Uterus (tissue), 4 donors: ENCODE measurements around the gene ITIH1. TPM values are rescaled to one million over a fixed set of nuclear protein-coding genes. Genes with fewer than 3 reads are reported as not detected.

Experiments
- DNase-seq, 2 donors: peaks; one replicate each; pipeline ENCODE4 v3.0.0-alpha.2; 2019 to 2020
- H3K27ac ChIP-seq, 2 donors: fragments of 200-600 bp; sonication (generic); 1 replicate in 1 of 2; 2 replicates in 1 of 2; pipeline ENCODE4 v1.5.1; 2016 to 2018
- H3K27me3 ChIP-seq, 2 donors: fragments of 200-600 bp; sonication (generic); one replicate each; pipeline ENCODE4 v1.5.1; 2018 to 2019; ENCODE audit warnings: control low read depth in 1 of 2
- H3K36me3 ChIP-seq, 2 donors: fragments of 200-600 bp; sonication (generic); one replicate each; pipeline ENCODE4 v1.5.1; 2019; ENCODE audit warnings: control low read depth in 1 of 2
- H3K4me1 ChIP-seq, 2 donors: fragments of 200-600 bp; sonication (generic); one replicate each; pipeline ENCODE4 v1.5.1; 2018 to 2019; ENCODE audit warnings: control low read depth in 1 of 2
- H3K4me3 ChIP-seq, 2 donors: fragments of 200-600 bp; sonication (generic); 1 replicate in 1 of 2; 2 replicates in 1 of 2; pipeline ENCODE4 v1.5.1; 2018 to 2019; ENCODE audit warnings: mild to moderate bottlenecking in 1 of 2
- H3K9me3 ChIP-seq, 2 donors: fragments of 200-600 bp; sonication (generic); one replicate each; pipeline ENCODE4 v1.5.1; 2019; ENCODE audit warnings: control low read depth in 1 of 2
- POLR2A ChIP-seq, 2 donors: fragments of 450-650 bp; IDR thresholded peaks; one replicate each; pipeline ENCODE4 v1.6.1; 2016; ENCODE audit warnings: antibody characterized with exemption in 2 of 2, mild to moderate bottlenecking in 1 of 2, moderate library complexity in 1 of 2
- intact Hi-C: fragments of 100-400 bp; cut with DNase I; formaldehyde crosslinking; loops from one replicate; pipeline ENCODE4 v1.15.1; 2023; ENCODE audit warnings: low total_unique reads
- total RNA-seq, 4 donors: library from RNA; depleted of rRNA in 3 of 4; stranded (reverse); fragments of >200 nt in 3 of 4; gene quantifications; one replicate each; pipeline versions ENCODE4 v1.1.0 to v1.2.4, GENCODE V29; 2014 to 2023
- TF ChIP-seq, protein P1 (sequence below), 4 experiments: fragments of 200-600 bp in 2 of 4; fragments of 450-650 bp in 2 of 4; sonication (generic) in 2 of 4; IDR thresholded peaks; one replicate each; pipeline ENCODE4 v1.5.1; 2016 to 2019; ENCODE audit warnings: antibody characterized with exemption in 4 of 4, mild to moderate bottlenecking in 2 of 4, moderate library complexity in 1 of 4
- donor health status: DM: yes; HTN: yes; CAD: no.

Gene ITIH1
- total RNA-seq, 4 donors from 2014 or later: 0.18 TPM; not detected in 3

DNA sequence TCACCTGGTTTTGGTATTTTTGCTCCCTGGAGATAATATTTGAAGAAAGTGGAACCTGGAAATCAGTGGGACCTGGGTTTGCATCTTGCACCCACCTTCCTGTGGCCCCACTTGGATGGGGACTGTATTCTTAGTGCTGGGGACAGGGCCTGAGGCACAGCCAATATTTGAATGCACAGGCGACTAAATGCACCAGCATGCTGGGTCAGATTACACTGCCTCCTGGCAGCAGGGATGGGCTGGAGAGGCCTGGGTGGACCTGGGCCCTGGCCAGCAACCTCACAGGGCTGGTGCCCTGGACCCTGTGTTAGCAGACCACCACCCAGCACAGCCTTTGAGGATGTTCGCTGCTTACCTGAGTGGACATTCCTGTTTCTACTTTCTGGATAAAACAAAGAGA lies 42.5 kb downstream of the ITIH1 start:
- Histone ChIP-seq H3K9me3 (no peaks in the 10 kb centered on the region), H3K36me3 (no peaks in the 10 kb centered on the region), H3K4me1 (no peaks in the 10 kb centered on the region), H3K4me3 (no peak overlapping the region), H3K27ac (no peak overlapping the region), H3K27me3 (no peaks in the 10 kb centered on the region)
- TF ChIP-seq, protein P1, sequence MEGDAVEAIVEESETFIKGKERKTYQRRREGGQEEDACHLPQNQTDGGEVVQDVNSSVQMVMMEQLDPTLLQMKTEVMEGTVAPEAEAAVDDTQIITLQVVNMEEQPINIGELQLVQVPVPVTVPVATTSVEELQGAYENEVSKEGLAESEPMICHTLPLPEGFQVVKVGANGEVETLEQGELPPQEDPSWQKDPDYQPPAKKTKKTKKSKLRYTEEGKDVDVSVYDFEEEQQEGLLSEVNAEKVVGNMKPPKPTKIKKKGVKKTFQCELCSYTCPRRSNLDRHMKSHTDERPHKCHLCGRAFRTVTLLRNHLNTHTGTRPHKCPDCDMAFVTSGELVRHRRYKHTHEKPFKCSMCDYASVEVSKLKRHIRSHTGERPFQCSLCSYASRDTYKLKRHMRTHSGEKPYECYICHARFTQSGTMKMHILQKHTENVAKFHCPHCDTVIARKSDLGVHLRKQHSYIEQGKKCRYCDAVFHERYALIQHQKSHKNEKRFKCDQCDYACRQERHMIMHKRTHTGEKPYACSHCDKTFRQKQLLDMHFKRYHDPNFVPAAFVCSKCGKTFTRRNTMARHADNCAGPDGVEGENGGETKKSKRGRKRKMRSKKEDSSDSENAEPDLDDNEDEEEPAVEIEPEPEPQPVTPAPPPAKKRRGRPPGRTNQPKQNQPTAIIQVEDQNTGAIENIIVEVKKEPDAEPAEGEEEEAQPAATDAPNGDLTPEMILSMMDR (IDR thresholded peaks at IDR 0.05): no peak
- TF ChIP-seq POLR2A (IDR thresholded peaks at IDR 0.05): no peak
- DNase-seq: no peak
- intact Hi-C loops: no loop called here

DNA sequence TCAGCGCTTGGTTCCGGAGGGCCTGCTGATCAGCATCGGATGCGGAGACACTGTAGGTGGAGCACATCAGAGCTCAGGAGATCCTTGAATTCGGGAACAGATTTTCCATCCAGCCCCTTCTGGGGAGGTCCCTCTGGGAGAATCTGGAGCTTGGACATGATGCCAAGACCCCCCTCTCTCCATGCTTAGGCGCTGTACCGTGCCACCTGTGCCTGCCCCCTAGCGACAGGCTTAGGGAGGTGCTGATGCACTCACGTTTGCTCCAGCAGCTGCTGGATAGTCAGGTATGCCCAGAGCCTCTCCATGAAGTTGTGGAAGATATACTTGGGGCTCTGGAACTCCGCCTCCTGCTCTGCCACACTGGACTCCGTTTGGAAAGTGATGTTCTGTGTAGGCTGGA lies 43.3 kb downstream of the ITIH1 start:
- intact Hi-C loops: no loop called here
- Histone ChIP-seq H3K27me3 (no peaks in the 10 kb centered on the region), H3K27ac (no peak overlapping the region), H3K4me3 (no peak overlapping the region), H3K4me1 (no peaks in the 10 kb centered on the region), H3K9me3 (no peaks in the 10 kb centered on the region), H3K36me3 (no peaks in the 10 kb centered on the region)
- no peak for DNase-seq
- no peak for TF ChIP-seq POLR2A (IDR thresholded peaks at IDR 0.05)
- TF ChIP-seq, protein P1 (IDR thresholded peaks at IDR 0.05): peak in 1 of 4 experiments; percentile 5

DNA sequence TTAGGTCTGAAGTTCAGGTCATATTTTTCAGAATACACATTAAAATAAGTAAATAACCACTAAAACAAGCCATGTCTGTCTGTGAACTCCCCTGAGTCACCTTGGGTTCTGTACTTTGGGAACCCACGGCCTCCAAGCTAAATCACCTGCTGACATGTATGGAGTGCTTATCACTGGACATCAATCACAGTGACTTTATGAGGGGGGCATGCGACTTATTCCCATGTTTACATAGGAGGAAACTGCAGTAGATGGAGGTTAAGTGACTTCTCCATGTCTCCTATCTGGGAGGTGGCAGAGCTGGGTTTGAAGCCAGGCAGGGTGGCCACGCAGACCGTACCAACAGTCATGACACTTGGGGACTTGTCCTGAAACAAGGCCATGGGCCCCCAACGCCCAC lies 45.0 kb downstream of the ITIH1 start:
- TF ChIP-seq POLR2A (IDR thresholded peaks at IDR 0.05): no peak
- H3K36me3 ChIP-seq: no peaks in the 10 kb centered on the region
- no peaks in the 10 kb centered on the region for H3K4me1 ChIP-seq
- intact Hi-C loops: no loop called here
- H3K27ac ChIP-seq: no peak overlapping the region
- no peak for DNase-seq
- no peak overlapping the region for H3K4me3 ChIP-seq
- H3K27me3 ChIP-seq: no peaks in the 10 kb centered on the region
- H3K9me3 ChIP-seq: no peaks in the 10 kb centered on the region

DNA sequence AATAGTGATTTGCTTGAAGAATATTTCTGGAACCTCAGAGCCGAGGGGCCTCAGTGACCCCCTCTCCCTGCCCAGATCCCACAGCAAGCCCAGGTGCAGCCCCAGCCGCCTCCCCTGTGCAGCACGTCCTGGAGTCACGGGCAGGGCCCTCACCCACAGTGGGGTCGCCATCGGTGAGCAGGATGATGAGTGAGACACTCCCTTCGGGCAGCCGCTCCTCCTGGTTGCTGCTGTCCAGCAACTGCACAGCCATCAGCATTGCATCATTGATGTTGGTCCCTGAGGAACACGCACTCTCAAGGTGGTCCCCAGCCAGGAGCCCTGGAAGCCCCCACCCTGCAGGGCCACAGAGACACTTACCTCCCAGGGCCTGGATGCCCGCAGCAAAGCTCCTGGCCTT lies 46.6 kb downstream of the ITIH1 start:
- Histone ChIP-seq H3K4me1 (no peaks in the 10 kb centered on the region), H3K4me3 (no peak overlapping the region), H3K27ac (no peak overlapping the region), H3K36me3 (no peaks in the 10 kb centered on the region), H3K9me3 (no peaks in the 10 kb centered on the region), H3K27me3 (no peaks in the 10 kb centered on the region)
- no peak for TF ChIP-seq POLR2A (IDR thresholded peaks at IDR 0.05)
- TF ChIP-seq, protein P1 (IDR thresholded peaks at IDR 0.05): no peak
- DNase-seq: no peak
- intact Hi-C loops: no loop called here

DNA sequence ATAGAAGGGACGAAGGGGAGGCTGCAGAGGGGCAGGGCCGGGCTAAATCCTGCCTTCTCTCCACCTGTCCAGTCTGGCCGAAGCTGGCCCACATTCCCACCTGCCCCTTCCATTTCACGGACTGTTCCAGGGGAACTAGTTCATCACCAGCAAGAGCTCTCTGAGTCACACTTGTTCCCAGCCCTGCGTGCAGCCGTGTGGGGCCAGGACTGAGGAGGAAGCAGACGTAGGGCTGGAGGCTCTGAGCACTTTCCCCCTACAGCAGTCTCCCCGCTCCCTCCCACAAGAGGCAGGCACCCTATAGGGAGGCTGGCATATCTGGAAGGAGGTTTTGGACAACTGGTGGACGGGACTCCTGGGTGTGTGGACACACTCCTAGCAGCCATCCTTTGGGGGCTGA lies 50.0 kb downstream of the ITIH1 start:
- Histone ChIP-seq H3K9me3 (no peaks in the 10 kb centered on the region), H3K4me1 (no peaks in the 10 kb centered on the region), H3K36me3 (no peaks in the 10 kb centered on the region), H3K27ac (no peak overlapping the region), H3K27me3 (no peaks in the 10 kb centered on the region), H3K4me3 (no peak overlapping the region)
- no peak for DNase-seq
- no peak for TF ChIP-seq POLR2A (IDR thresholded peaks at IDR 0.05)
- TF ChIP-seq, protein P1 (IDR thresholded peaks at IDR 0.05): no peak
- intact Hi-C loops: no loop called here

DNA sequence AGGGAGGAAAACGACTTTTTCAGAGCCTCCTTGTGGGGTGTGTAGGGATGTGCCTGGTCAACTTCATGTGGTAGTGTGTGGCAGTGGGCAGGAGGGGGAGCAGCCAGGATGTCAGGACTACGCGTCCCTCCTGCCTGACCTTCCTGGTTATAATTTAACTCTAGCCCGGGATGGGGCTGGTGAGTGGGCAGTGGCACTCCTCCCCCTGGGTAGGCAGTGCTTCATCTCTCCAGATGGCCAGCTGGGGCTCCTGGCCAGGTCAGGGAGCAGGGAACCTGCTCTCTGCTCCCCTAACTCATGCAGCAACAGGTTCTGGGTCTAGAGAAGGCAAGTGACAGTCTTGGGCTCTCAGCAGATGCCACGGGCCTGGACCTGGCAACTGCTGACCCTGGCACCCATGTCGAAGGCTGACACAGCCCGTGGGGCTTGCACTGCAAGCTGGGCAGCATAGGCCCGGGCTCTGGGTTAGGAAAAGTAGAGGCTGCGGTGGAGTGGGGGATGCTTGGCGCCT lies 50.5 kb downstream of the ITIH1 start:
- H3K36me3 ChIP-seq: no peaks in the 10 kb centered on the region
- intact Hi-C loops: no loop called here
- DNase-seq: no peak
- TF ChIP-seq POLR2A (IDR thresholded peaks at IDR 0.05): no peak
- TF ChIP-seq, protein P1 (IDR thresholded peaks at IDR 0.05): no peak
- no peaks in the 10 kb centered on the region for H3K4me1 ChIP-seq
- no peak overlapping the region for H3K4me3 ChIP-seq
- no peak overlapping the region for H3K27ac ChIP-seq
- H3K9me3 ChIP-seq: no peaks in the 10 kb centered on the region
- H3K27me3 ChIP-seq: no peaks in the 10 kb centered on the region
